ENCODE data around the gene MKNK2. TPM values are rescaled to one million over a fixed set of nuclear protein-coding genes. Genes with fewer than 3 reads are reported as not detected.

Gene MKNK2
- total RNA-seq, 3 donors from 2014 or later (not counting 1 experiment from before 2014, with no cell fraction given): 259 to 389 (median 322) TPM

DNA sequence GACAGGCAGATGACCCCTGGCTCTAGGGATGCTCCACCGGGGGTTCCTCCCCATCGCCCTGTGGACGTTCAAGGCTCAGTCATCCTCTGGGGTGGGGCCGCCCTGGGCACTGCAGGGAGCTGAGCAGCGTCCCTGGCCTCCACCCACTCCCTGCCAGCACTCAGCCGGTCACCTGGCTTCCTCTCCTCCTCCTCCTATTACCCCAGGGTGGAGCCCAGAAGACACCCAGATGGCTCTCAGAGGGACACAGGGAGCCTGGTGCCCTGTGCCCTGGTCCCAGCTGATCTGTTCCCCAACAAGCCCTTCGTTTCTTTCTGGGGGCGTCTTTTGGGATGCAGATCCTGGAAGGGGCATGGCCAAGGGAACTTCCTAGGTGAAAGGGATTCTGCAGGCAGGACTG lies 3.7 kb upstream of the MKNK2 start:
- ATAC-seq: no peak
- Mint-ChIP-seq H3K27me3 (ENCODE audit: low read depth in 2 of 2) (no peaks in the 10 kb centered on the region), H3K4me1 (peaks cover 4 to 35% of the 10 kb centered on the region in 2 donors), H3K9me3 (no peaks in the 10 kb centered on the region), H3K27ac (peak overlapping the region in 1 of 2 donors; percentile 70), H3K4me3 (no peak overlapping the region), H3K36me3 (no peaks in the 10 kb centered on the region)
- TF ChIP-seq, protein P1, sequence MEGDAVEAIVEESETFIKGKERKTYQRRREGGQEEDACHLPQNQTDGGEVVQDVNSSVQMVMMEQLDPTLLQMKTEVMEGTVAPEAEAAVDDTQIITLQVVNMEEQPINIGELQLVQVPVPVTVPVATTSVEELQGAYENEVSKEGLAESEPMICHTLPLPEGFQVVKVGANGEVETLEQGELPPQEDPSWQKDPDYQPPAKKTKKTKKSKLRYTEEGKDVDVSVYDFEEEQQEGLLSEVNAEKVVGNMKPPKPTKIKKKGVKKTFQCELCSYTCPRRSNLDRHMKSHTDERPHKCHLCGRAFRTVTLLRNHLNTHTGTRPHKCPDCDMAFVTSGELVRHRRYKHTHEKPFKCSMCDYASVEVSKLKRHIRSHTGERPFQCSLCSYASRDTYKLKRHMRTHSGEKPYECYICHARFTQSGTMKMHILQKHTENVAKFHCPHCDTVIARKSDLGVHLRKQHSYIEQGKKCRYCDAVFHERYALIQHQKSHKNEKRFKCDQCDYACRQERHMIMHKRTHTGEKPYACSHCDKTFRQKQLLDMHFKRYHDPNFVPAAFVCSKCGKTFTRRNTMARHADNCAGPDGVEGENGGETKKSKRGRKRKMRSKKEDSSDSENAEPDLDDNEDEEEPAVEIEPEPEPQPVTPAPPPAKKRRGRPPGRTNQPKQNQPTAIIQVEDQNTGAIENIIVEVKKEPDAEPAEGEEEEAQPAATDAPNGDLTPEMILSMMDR (IDR thresholded peaks at IDR 0.05): no peak
- no peaks in the 10 kb centered on the region for H3K27me3 ChIP-seq (ENCODE audit: control insufficient read depth, insufficient read depth, low read length)
- intact Hi-C loops (cut with micrococcal nuclease): loop anchor here (5.0 kb wide), 1 partner anchor 37 kb away; the partner anchor contains the start of gene BTBD2
- H3K4me1 ChIP-seq (ENCODE audit: control insufficient read depth, insufficient read depth, low read length): peaks cover 68% of the 10 kb centered on the region
- no peak for DNase-seq
- H3K36me3 ChIP-seq (ENCODE audit: control insufficient read depth, insufficient read depth, low read length): no peaks in the 10 kb centered on the region
- no peak overlapping the region for H3K4me3 ChIP-seq (ENCODE audit: low read length)
- 82% methylated on average over 8 of the region's 8 CpGs for WGBS (ENCODE audit: insufficient coverage)
- no peaks in the 10 kb centered on the region for H3K9me3 ChIP-seq (ENCODE audit: control insufficient read depth, insufficient read depth, low read length)
- peak overlapping the region; percentile 10 for H3K27ac ChIP-seq (ENCODE audit: low read length)

DNA sequence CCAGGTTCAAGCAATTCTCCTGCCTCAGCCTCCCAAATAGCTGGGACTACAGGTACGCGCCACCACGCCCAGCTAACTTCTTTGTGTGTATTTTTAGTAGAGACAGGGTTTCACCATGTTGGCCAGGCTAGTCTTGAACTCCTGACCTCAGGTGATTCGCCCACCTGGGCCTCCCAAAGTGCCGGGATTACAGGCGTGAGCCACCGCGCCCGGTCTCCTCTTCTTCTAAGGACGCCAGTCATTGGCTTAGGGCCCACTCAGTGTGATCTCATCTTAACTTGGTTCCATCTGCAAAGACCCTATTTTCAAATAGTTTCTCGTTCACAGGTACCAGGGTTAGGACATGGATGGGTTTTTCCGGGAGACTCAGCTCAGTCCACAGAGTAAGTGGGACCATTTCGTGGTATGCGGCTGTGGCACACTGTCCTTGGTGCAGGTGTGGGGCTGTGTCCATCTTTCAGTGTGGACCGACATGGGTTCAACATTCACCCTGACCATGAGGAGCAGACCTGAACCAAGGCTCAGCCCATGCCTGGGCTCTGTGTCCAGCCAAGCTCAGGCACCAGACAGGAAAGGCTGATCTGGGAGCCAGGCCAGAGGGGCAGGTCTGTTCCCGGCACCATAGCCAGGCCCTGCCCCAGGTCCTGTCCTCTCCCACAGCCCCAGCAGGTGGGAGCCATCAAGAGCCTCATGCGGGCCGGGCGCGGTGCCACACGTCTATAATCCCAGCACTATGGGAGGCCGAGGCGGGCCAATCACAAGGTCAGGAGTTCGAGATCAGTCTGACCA lies 2.8 kb upstream of the MKNK2 start:
- no peaks in the 10 kb centered on the region for H3K9me3 Mint-ChIP-seq
- H3K9me3 ChIP-seq (ENCODE audit: control insufficient read depth, insufficient read depth, low read length): no peaks in the 10 kb centered on the region
- WGBS (ENCODE audit: insufficient coverage): 94% methylated on average over 24 of the region's 24 CpGs
- peaks cover 73% of the 10 kb centered on the region for H3K4me1 ChIP-seq (ENCODE audit: control insufficient read depth, insufficient read depth, low read length)
- H3K27me3 Mint-ChIP-seq (ENCODE audit: low read depth in 2 of 2): no peaks in the 10 kb centered on the region
- no peak for DNase-seq
- ATAC-seq: no peak
- intact Hi-C loops (cut with micrococcal nuclease): loop anchor here (5.0 kb wide), 1 partner anchor 36 kb away; the partner anchor contains the start of gene BTBD2
- H3K27me3 ChIP-seq (ENCODE audit: control insufficient read depth, insufficient read depth, low read length): no peaks in the 10 kb centered on the region
- peaks cover 10 to 44% of the 10 kb centered on the region in 2 donors for H3K4me1 Mint-ChIP-seq
- H3K4me3 ChIP-seq (ENCODE audit: low read length): no peak overlapping the region
- TF ChIP-seq, protein P1 (IDR thresholded peaks at IDR 0.05): no peak
- peak overlapping the region; percentile 36 for H3K27ac ChIP-seq (ENCODE audit: low read length)
- H3K36me3 Mint-ChIP-seq: no peaks in the 10 kb centered on the region
- peaks cover 5% of the 10 kb centered on the region for H3K36me3 ChIP-seq (ENCODE audit: control insufficient read depth, insufficient read depth, low read length)
- H3K4me3 Mint-ChIP-seq: no peak overlapping the region
- H3K27ac Mint-ChIP-seq: peak overlapping the region in 1 of 2 donors; percentile 82

DNA sequence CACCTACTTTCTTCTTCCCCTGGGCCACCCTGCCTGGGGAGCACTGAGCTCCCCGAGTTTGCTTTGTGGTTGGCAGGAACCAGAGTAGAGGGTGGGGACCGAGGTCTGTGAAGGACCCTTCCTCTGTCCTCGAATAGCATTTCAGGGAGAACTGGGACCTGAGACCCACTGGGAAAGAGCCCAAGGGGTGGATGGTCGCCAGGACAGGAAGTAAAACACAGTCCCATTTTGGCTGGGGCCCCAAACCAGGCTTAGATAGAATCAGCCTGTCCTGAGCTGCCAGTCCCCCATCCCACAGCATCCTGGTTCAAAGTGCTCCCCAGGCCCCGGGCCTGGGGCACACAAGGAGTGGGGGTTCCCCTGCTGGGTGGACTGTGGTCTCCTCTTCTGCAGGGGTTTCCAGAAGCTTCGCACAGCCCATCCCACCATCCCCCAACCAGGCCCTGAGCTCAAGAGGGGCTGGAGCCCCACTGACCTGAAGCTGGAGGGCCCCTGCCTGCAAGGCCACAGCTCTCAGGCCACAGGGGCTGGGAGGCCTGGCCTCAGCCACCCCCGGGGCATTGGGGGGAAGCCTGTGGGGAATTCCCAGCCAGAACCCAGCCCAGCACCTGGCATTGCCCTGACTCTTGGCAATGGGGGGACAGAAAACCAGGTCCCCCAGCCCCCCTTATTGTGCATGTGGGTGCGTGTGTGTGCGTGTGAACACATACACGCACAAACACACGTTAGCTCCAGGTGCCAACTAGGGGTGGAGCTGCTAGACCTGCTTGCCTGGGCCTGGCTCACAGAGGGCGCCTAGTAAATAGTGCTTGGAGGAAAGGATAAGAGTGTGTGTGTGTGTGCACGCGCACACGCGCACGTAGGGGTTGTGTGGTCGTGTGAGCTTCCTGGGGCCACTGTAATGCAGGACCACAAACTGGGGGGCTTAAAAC lies 995 bp upstream of the MKNK2 start:
- DNase-seq (peak in 1 of 2 donors; percentile 88), ATAC-seq (peak; percentile 19 to 28 (median 25))
- TF ChIP-seq, protein P1 (IDR thresholded peaks at IDR 0.05): no peak
- WGBS (ENCODE audit: insufficient coverage): 15% methylated on average over 18 of the region's 18 CpGs
- H3K27me3 Mint-ChIP-seq (ENCODE audit: low read depth in 2 of 2): no peaks in the 10 kb centered on the region
- H3K4me1 Mint-ChIP-seq: peaks cover 10 to 48% of the 10 kb centered on the region in 2 donors
- Histone ChIP-seq H3K36me3 (ENCODE audit: control insufficient read depth, insufficient read depth, low read length) (peaks cover 13% of the 10 kb centered on the region), H3K27ac (ENCODE audit: low read length) (peak overlapping the region; percentile 95), H3K27me3 (ENCODE audit: control insufficient read depth, insufficient read depth, low read length) (no peaks in the 10 kb centered on the region), H3K4me1 (ENCODE audit: control insufficient read depth, insufficient read depth, low read length) (peaks cover 76% of the 10 kb centered on the region), H3K4me3 (ENCODE audit: low read length) (peak overlapping the region; percentile 39), H3K9me3 (ENCODE audit: control insufficient read depth, insufficient read depth, low read length) (no peaks in the 10 kb centered on the region)
- intact Hi-C loops (cut with micrococcal nuclease): loop anchor here (1.0 to 5.0 kb wide), 3 partner anchors 10 to 35 kb away; partner anchors contain the start of gene BTBD2
- H3K36me3 Mint-ChIP-seq: no peaks in the 10 kb centered on the region
- no peaks in the 10 kb centered on the region for H3K9me3 Mint-ChIP-seq
- H3K27ac Mint-ChIP-seq: peak overlapping the region; percentile 82 to 86
- H3K4me3 Mint-ChIP-seq: peak overlapping the region; percentile 85
